ENCODE data around the gene CTNNA1.

GRCh38 chr5:138878437-138879235 is 125.4 kb downstream of the CTNNA1 start:
- no peak for TF ChIP-seq CTCF (IDR thresholded peaks at IDR 0.05; ENCODE audit: low read depth, low read length, poor library complexity, severe bottlenecking)
- no peak for TF ChIP-seq EZH2phosphoT487 (IDR thresholded peaks at IDR 0.05; ENCODE audit: borderline replicate concordance, low read length)
